ENCODE data around the gene CHSY1. TPM values are rescaled to one million over a fixed set of nuclear protein-coding genes. Genes with fewer than 3 reads are reported as not detected.
"Not testable (repeated sequence)": the region's sequence is repeated elsewhere in the genome, so short reads cannot be mapped to it uniquely, and the experiment has no call there.

The CHSY1 gene, protein sequence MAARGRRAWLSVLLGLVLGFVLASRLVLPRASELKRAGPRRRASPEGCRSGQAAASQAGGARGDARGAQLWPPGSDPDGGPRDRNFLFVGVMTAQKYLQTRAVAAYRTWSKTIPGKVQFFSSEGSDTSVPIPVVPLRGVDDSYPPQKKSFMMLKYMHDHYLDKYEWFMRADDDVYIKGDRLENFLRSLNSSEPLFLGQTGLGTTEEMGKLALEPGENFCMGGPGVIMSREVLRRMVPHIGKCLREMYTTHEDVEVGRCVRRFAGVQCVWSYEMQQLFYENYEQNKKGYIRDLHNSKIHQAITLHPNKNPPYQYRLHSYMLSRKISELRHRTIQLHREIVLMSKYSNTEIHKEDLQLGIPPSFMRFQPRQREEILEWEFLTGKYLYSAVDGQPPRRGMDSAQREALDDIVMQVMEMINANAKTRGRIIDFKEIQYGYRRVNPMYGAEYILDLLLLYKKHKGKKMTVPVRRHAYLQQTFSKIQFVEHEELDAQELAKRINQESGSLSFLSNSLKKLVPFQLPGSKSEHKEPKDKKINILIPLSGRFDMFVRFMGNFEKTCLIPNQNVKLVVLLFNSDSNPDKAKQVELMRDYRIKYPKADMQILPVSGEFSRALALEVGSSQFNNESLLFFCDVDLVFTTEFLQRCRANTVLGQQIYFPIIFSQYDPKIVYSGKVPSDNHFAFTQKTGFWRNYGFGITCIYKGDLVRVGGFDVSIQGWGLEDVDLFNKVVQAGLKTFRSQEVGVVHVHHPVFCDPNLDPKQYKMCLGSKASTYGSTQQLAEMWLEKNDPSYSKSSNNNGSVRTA
- 10 to 100 TPM; 36.6 to 55.0 (median 48.4) TPM for polyA plus RNA-seq (ENCODE audit: insufficient read length in 4 of 4)

DNA sequence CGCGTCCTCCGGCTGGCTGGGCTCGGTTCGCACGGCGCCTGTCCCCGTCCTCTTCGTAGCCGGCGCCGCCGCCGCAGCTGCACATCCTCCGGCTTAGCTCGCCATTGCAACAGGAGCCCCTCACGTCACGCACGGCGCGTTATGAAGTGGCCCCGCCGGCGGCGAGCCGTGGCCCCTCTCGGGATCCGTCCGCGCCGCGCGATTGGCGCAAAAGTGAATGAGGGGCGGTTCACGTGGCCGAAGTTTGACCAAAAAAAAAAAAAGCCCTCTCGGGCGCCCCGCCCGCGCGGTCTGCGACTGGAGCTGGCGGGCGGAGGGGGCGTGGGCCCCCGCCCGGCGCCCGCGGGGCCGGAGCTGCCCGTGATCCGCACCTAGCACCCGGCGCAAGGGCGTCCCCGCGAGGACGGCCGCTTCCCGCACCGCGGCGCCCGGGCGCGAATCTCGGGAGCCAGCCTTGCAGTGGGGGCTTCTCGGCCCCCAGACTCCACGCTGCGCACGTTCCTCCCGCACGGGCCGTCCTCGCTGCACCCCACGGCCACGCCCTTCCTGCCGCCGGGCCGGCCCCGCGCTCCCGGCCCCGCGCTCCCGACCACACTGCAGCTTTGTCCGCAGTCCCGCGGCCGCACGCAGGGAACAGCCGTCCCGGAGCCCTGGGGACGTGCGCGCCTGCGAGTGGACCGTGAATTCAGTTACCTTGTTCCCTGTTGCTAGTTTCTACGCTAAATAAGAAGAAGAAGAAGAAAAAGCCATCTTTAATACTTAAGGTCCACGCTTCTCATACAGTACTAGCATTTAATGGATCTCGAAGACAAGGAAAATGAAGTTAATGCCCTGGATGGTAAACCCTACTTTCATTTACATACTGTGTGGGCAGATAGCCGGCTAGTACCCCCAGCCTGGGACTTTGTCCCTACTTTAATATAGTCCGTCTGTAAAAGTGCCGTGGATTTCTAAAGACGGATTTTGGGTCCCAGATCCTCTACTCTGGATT lies at the start of gene CHSY1:
CHSY1 (minus strand) TSS at position 219 of the 991 bp plus-strand sequence. CDS start 592 bp downstream, outside the sequence.
- peak; percentile 78 to 87 (median 84) for DNase-seq (ENCODE audit: low read depth in 4 of 4, low spot score in 3 of 4)

DNA sequence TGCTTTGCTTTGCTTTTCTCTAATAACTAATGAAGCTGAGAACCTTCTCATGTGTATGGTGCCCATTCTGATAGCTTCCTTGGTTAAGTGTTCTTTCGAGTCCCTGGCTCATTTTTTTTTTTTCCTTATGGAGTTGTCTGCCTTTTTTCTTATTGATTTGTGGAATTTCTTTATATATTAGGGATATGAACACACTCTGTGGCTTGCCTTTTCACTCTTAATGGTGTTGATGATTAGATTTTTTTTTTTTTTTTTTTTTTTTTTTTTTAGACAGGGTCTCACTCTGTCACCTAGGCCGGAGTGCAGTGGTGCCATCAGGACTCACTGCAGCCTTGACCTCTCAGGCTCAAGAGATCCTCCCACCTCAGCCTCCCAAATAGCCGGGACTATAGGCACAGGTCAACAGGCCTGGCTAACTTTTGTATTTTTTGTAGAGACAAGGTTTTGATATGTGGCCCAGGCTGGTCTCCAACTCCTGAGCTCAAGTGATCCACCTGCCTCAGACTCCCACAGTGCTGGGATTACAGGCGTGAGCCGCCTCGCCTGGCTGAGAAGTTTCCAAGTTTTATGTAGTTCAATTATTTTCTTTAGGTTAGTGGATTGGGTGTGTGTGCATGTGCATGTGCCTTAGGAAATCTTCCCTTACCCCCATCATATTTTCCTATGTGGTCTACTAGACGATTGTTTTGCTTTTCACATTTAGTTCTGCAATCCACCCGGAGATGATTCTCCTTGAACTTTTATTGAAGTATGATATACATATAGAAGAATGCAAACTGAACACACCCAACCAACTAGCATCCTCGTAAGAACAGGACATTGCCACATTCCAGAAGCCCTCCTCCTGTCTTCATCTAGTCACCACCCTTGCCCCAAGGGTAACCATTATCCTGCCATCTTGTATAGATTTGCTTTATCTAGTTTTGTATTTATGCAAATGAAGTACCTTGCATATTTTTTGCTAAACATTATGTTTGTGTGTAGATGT lies 44.9 kb upstream of the CHSY1 start:
- no peak for DNase-seq (ENCODE audit: low read depth in 4 of 4, low spot score in 3 of 4)

DNA sequence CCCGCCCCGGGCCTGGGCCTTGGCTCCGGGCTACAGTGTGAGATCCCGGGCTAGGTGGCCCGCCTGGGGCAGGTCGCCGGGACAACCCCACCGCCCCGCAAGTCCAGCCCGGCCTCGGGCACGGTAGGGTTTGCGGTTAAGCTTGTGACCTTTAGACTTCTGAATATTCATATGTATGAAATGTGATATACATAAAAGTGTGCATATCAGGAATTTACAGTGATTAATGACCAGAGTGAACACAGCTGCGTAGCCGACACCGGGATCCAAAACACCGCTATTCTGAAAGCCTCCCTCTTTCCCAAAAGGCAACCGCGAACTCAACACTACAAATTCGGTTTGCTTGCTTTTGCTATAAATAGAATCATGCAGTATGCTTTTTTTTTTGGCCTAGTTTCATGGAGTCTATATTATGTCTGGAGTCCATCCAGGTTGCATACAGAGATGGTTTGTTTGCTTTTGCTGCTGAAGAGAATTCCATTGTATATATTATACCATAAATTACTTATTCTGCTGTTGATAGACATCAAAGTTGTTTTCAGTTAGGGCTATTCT lies 43.8 kb upstream of the CHSY1 start:
- no peak for DNase-seq (ENCODE audit: low read depth in 4 of 4, low spot score in 3 of 4)

DNA sequence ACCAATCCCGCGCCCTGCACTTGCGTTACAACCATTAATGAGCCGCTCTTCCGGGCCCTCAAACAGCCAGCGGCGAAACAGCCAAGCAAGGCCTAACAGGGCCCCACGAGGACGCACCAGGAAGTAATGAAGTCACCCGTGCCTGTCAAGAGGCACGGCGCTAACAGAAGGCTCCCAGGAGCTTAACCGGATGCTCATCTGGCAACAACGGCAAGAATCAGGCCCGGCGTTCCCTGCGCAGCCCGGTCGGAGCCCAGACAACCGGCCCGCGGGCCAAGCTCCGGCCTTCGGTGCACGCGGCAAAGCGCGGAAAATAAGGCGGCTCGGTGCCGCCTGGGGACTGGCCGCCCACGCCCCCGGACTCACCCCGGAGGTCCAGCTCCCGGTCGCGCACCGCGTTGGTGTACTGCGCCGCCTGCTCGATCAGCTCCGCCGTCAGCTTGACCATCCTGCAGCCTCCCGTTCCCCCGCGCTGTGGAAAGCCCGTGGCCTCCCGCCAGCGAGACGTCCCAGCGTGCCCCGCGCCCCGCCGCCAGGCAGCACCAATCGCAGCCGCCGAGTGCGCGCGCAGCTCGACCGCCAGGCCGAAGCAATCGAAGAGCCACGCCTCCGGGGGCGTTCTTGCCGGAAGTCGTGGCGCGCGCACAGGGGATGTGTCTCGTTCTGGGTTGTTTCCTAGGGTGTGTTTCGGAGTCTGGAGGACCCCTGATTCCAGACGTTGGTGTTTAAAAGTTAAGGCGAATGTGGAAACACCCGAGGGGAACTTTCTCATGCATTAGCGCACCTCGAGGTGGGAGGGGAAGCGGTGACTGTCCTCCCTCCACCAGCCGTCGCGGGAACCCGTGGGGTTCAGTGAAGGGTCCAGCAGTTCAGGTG lies 43.1 kb upstream of the CHSY1 start, which contains the start of gene SNRPA1:
SNRPA1 (minus strand) TSS at position 518 of the 876 bp plus-strand sequence; CDS start at position 448, 70 bp downstream.
- DNase-seq (ENCODE audit: low read depth in 4 of 4, low spot score in 3 of 4), result peak; percentile 81 to 90 (median 88)

DNA sequence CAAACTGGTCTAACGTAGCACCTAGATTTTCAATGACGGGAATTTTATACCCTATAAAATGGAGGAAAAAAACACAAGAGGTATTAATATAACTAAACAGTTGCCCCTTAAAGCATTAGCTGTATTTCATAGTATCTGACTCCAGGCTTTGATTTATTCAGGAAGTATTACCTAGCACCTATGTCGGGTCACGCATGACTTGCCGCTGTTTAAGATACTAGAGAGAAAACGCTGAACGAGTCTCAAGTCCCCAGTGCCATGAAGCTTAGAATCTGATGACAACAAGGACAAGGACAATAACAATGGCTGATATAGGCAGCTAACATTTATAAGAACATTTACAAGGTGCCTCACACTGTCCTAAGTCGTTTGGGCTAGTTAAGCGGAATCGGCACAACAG lies 41.3 kb upstream of the CHSY1 start:
- DNase-seq (ENCODE audit: low read depth in 4 of 4, low spot score in 3 of 4), result no peak

- DNase-seq (ENCODE audit: low read depth in 4 of 4, low spot score in 3 of 4), result no peak
Observed at GRCh38 chr15:101288905-101289513, 37.2 kb upstream of the CHSY1 start.

GRCh38 chr15:101287342-101287741 lies 35.5 kb upstream of the CHSY1 start:
- DNase-seq (ENCODE audit: low read depth in 4 of 4, low spot score in 3 of 4), result not testable (repeated sequence)

- no peak for DNase-seq (ENCODE audit: low read depth in 4 of 4, low spot score in 3 of 4)
Observed at GRCh38 chr15:101286471-101287114, 34.7 kb upstream of the CHSY1 start.

- DNase-seq (ENCODE audit: low read depth in 4 of 4, low spot score in 3 of 4), result no peak
Observed at GRCh38 chr15:101283931-101284330, 32.1 kb upstream of the CHSY1 start.

DNA sequence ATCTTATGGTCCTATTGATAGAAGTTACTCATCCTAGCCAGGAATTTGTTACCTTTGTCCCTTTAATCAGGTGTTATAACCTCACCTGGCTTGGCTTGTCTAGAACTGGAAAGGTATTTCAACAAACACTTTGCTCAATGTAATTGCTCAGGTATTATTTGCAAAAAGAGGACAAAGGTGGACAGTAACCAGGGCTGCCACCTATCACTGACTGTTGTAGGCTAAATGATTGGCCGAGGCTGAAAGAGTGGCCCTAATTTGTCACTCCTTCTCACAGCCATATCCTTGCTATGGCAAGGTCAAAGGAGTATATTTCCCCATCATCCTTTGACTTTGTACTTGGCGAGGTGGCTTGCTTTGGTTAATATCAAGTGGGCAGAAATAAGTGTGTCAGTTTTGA lies 28.2 kb upstream of the CHSY1 start:
- DNase-seq (ENCODE audit: low read depth in 4 of 4, low spot score in 3 of 4), result no peak

DNA sequence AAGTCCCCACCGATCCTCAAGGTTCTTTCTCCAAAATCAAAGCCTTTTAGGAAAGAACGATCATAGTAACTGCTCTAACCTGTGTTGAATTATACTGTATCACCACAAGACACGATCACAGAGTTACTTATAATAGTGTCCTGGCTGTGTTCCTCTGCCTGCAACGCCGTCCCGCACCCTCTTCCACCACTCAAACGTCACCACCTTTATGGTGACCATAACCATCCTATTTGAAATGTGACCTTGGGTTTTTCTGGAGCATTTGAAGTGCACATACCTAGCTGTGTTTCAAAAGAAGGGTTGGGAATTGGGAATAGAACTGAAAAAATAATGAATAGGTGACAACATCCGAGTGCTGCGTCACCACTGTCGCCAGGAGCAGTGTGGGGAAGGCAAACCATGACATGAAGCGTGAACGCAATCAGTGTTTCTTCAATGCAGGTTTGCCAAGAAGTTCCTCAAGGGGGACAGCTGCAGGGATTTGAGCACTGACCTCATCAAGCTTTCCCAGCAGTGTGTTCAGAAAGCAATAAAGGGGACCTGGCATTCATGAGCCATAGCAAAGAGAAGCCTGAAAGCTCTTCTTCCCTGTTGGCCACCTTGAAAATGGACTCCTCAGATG lies 26.2 kb upstream of the CHSY1 start:
- no peak for DNase-seq (ENCODE audit: low read depth in 4 of 4, low spot score in 3 of 4)

- peak in 3 of 4 donors; percentile 74 to 83 (median 76) for DNase-seq (ENCODE audit: low read depth in 4 of 4, low spot score in 3 of 4)
Observed at GRCh38 chr15:101277038-101277822, 25.4 kb upstream of the CHSY1 start, which contains the start of gene SELENOS. SELENOS (minus strand) TSS chr15:101277485; CDS start chr15:101277417, 68 bp downstream.

GRCh38 chr15:101276501-101277037 lies 24.7 kb upstream of the CHSY1 start:
- no peak for DNase-seq (ENCODE audit: low read depth in 4 of 4, low spot score in 3 of 4)

GRCh38 chr15:101275018-101275417 lies 23.2 kb upstream of the CHSY1 start:
- DNase-seq (ENCODE audit: low read depth in 4 of 4, low spot score in 3 of 4), result no peak

DNA sequence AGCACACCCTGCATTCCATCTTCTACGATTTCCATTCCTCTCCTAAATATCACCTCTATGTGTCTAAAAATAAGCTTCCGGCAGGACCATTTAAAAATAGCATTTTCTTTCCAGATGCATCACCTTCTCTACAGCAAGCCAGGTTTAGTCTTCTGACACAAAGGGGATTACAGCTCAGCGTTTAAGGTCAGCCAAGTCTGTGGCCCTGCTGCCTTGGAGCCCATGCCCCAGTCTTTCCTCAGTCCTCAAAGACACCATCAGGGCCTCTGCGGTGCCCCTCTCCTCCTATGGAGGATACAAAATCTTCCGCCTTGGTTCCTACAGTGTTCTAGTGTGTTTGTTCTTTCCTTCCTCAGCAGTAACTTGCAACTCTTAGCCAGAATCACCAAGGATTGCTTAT lies 21.7 kb upstream of the CHSY1 start:
- no peak for DNase-seq (ENCODE audit: low read depth in 4 of 4, low spot score in 3 of 4)

Measured in left renal pelvis (tissue), 4 donors.